Ishikawa (cell line): ENCODE measurements around the gene TIPRL.

Experiments
- CEBPB ChIP-seq: IDR thresholded peaks from 2 replicates; pipeline ENCODE4 v1.6.1; 2012
- EGR1 ChIP-seq: IDR thresholded peaks from 2 replicates; pipeline ENCODE4 v1.6.1; 2012
- EP300 ChIP-seq: IDR thresholded peaks from 2 replicates; pipeline ENCODE4 v1.6.1; 2012; ENCODE audit warnings: borderline replicate concordance
- MAX ChIP-seq: IDR thresholded peaks from 2 replicates; pipeline ENCODE4 v1.6.1; 2012
- NFIC ChIP-seq: IDR thresholded peaks from 2 replicates; pipeline ENCODE4 v1.6.1; 2012
- TAF1 ChIP-seq: IDR thresholded peaks from 2 replicates; pipeline ENCODE4 v1.6.1; 2012; ENCODE audit warnings: low read depth, mild to moderate bottlenecking
- ZBTB7A ChIP-seq: IDR thresholded peaks from 2 replicates; pipeline ENCODE4 v1.6.1; 2012; ENCODE audit warnings: low read depth
- TF ChIP-seq, protein P1 (sequence below): IDR thresholded peaks from 2 replicates; pipeline ENCODE4 v1.6.1; 2012; ENCODE audit warnings: low read depth, mild to moderate bottlenecking

- TF ChIP-seq ZBTB7A (no peak), MAX (no peak), NFIC (no peak), EP300 (no peak), CEBPB (no peak), TAF1 (no peak), EGR1 (no peak)
- TF ChIP-seq, protein P1, sequence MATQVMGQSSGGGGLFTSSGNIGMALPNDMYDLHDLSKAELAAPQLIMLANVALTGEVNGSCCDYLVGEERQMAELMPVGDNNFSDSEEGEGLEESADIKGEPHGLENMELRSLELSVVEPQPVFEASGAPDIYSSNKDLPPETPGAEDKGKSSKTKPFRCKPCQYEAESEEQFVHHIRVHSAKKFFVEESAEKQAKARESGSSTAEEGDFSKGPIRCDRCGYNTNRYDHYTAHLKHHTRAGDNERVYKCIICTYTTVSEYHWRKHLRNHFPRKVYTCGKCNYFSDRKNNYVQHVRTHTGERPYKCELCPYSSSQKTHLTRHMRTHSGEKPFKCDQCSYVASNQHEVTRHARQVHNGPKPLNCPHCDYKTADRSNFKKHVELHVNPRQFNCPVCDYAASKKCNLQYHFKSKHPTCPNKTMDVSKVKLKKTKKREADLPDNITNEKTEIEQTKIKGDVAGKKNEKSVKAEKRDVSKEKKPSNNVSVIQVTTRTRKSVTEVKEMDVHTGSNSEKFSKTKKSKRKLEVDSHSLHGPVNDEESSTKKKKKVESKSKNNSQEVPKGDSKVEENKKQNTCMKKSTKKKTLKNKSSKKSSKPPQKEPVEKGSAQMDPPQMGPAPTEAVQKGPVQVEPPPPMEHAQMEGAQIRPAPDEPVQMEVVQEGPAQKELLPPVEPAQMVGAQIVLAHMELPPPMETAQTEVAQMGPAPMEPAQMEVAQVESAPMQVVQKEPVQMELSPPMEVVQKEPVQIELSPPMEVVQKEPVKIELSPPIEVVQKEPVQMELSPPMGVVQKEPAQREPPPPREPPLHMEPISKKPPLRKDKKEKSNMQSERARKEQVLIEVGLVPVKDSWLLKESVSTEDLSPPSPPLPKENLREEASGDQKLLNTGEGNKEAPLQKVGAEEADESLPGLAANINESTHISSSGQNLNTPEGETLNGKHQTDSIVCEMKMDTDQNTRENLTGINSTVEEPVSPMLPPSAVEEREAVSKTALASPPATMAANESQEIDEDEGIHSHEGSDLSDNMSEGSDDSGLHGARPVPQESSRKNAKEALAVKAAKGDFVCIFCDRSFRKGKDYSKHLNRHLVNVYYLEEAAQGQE: no peak
These were observed 46.2 kb downstream of the TIPRL start for GRCh38 chr1:168224991-168225390.
